Testis (tissue), 2 donors: ENCODE measurements around the gene GCN1.
A peak's percentile ranks its signal among the peaks of the same experiment; 100 is the strongest.

Source experiments
- CTCF ChIP-seq, 3 experiments: fragments of 450-650 bp in 2 of 3; fragments of 200-600 bp in 1 of 3; sonication (generic) in 1 of 3; IDR thresholded peaks; one replicate each; pipeline ENCODE4 v1.5.1; 2016 to 2019; ENCODE audit warnings: antibody characterized with exemption in 3 of 3, mild to moderate bottlenecking in 2 of 3, moderate library complexity in 1 of 3
- POLR2A ChIP-seq: fragments of 450-650 bp; IDR thresholded peaks from one replicate; pipeline ENCODE4 v1.6.1; 2017; ENCODE audit warnings: antibody characterized with exemption, mild to moderate bottlenecking, moderate library complexity

GRCh38 chr12:120086801-120087621 lies 107.5 kb downstream of the GCN1 start:
- TF ChIP-seq CTCF (IDR thresholded peaks at IDR 0.05) (peak; percentile 93 to 99 (median 98)), POLR2A (peak; percentile 44)
